Measurements from ENCODE around the gene KRT23. TPM values are rescaled to one million over a fixed set of nuclear protein-coding genes. Genes with fewer than 3 reads are reported as not detected.

KRT23 gene
- 35.7 and 36.8 TPM in 2 replicates for total RNA-seq

GRCh38 chr17:40937384-40937819 lies at the start of gene KRT23:
Gene KRT23 (minus strand): TSS chr17:40937646. CDS start chr17:40936603, 1,043 bp downstream.

GRCh38 chr17:40984226-40984625 lies 46.8 kb upstream of the KRT23 start, which contains the start of gene KRT40:
Gene KRT40 (minus strand): TSS chr17:40984326. CDS start chr17:40984273, 53 bp downstream.

GRCh38 chr17:40966848-40967247 lies 29.4 kb upstream of the KRT23 start, which contains the start of gene KRT39:
Gene KRT39 (minus strand): TSS chr17:40966948. CDS start chr17:40966856, 92 bp downstream.

GRCh38 chr17:40884708-40885512 lies 52.5 kb downstream of the KRT23 start, which contains the start of gene KRT20:
Gene KRT20 (minus strand): TSS chr17:40885242. CDS start chr17:40885185, 57 bp downstream.

Other genes starting within 250 kb of the KRT23 start
- gene KRT24, start 233.9 kb downstream of the KRT23 start, total RNA-seq: 1.5 and 2.5 TPM in 2 replicates
- not detected in 2 replicates for gene KRT25, start 182.3 kb downstream of the KRT23 start, total RNA-seq
- gene KRT26, start 165.4 kb downstream of the KRT23 start, total RNA-seq: not detected in 2 replicates
- gene KRT27, start 155.1 kb downstream of the KRT23 start, total RNA-seq: not detected in 2 replicates
- not detected in 2 replicates for gene KRT28, start 137.7 kb downstream of the KRT23 start, total RNA-seq
- 59.0 and 68.3 TPM in 2 replicates for gene KRT10, start 115.0 kb downstream of the KRT23 start, total RNA-seq
- not detected in 2 replicates for gene KRT12, start 70.4 kb downstream of the KRT23 start, total RNA-seq
- gene KRT20, start 52.4 kb downstream of the KRT23 start, total RNA-seq: not detected in 2 replicates
- gene KRT39, start 29.3 kb upstream of the KRT23 start, total RNA-seq: not detected in 2 replicates
- 0.07 TPM in 1 of 2 replicates, not detected in the other for gene KRT40, start 46.7 kb upstream of the KRT23 start, total RNA-seq
- not detected in 2 replicates for gene KRTAP3-3, start 56.5 kb upstream of the KRT23 start, total RNA-seq
- not detected in 2 replicates for gene KRTAP3-2, start 62.3 kb upstream of the KRT23 start, total RNA-seq
- not detected in 2 replicates for gene KRTAP3-1, start 71.5 kb upstream of the KRT23 start, total RNA-seq
- gene KRTAP1-5, start 89.6 kb upstream of the KRT23 start, total RNA-seq: not detected in 2 replicates
- not detected in 2 replicates for gene KRTAP1-4, start 92.5 kb upstream of the KRT23 start, total RNA-seq
- gene KRTAP1-3, start 97.2 kb upstream of the KRT23 start, total RNA-seq: not detected in 2 replicates
- gene KRTAP1-1, start 103.8 kb upstream of the KRT23 start, total RNA-seq: not detected in 2 replicates
- gene KRTAP2-1, start 109.7 kb upstream of the KRT23 start, total RNA-seq: not detected in 2 replicates
- gene KRTAP2-2, start 117.6 kb upstream of the KRT23 start, total RNA-seq: not detected in 2 replicates
- 0.21 and 0.84 TPM in 2 replicates for gene KRTAP2-3, start 122.5 kb upstream of the KRT23 start, total RNA-seq
- not detected in 2 replicates for gene KRTAP2-4, start 128.2 kb upstream of the KRT23 start, total RNA-seq
- not detected in 2 replicates for gene KRTAP4-7, start 146.5 kb upstream of the KRT23 start, total RNA-seq
- not detected in 2 replicates for gene KRTAP4-8, start 160.5 kb upstream of the KRT23 start, total RNA-seq
- not detected in 2 replicates for gene KRTAP4-16, start 164.6 kb upstream of the KRT23 start, total RNA-seq
- gene KRTAP4-9, start 167.7 kb upstream of the KRT23 start, total RNA-seq: not detected in 2 replicates
- not detected in 2 replicates for gene KRTAP4-11, start 180.7 kb upstream of the KRT23 start, total RNA-seq
- not detected in 2 replicates for gene KRTAP4-12, start 186.5 kb upstream of the KRT23 start, total RNA-seq
- gene KRTAP4-6, start 202.9 kb upstream of the KRT23 start, total RNA-seq: not detected in 2 replicates
- not detected in 2 replicates for gene KRTAP4-5, start 212.2 kb upstream of the KRT23 start, total RNA-seq
- not detected in 2 replicates for gene KRTAP4-4, start 223.1 kb upstream of the KRT23 start, total RNA-seq
- gene KRTAP4-3, start 230.6 kb upstream of the KRT23 start, total RNA-seq: not detected in 2 replicates
- gene KRTAP4-2, start 240.6 kb upstream of the KRT23 start, total RNA-seq: not detected in 2 replicates
- not detected in 2 replicates for gene KRTAP4-1, start 247.3 kb upstream of the KRT23 start, total RNA-seq

Data from airway epithelial cell (primary cell).